Adrenal gland (tissue), 12 donors: ENCODE data around the gene WDR3. TPM values are rescaled to one million over a fixed set of nuclear protein-coding genes. Genes with fewer than 3 reads are reported as not detected.

ENCODE experiments used
- DNase-seq, 7 donors: peaks; one replicate each; pipeline ENCODE4 v3.0.0-alpha.2; 2019 to 2020
- H3K27ac ChIP-seq, 5 donors: fragments of 200-600 bp; sonication (generic) in 4 of 5; 1 replicate in 3 of 5; 2 replicates in 2 of 5; pipeline versions ENCODE4 v1.5.1 to v1.8.0; 2016 to 2020; ENCODE audit warnings: mild to moderate bottlenecking in 1 of 5
- H3K27me3 ChIP-seq: fragments of 200-600 bp; 2 replicates; pipeline ENCODE4 v1.8.0; 2021
- H3K36me3 ChIP-seq, 2 donors: fragments of 200-600 bp; replicated peaks in 1 of 2; 1 replicate in 1 of 2; 2 replicates in 1 of 2; pipeline versions ENCODE4 v1.5.1 to v1.8.0; 2018 to 2022
- H3K4me1 ChIP-seq, 2 donors: fragments of 200-600 bp; replicated peaks in 1 of 2; 1 replicate in 1 of 2; 2 replicates in 1 of 2; pipeline versions ENCODE4 v1.5.1 to v1.8.0; 2018 to 2021
- H3K4me3 ChIP-seq, 4 donors: fragments of 200-600 bp; sonication (generic) in 3 of 4; one replicate each; pipeline ENCODE4 v1.5.1; 2016 to 2018
- H3K9me3 ChIP-seq, 3 donors: fragments of 200-600 bp; sonication (generic) in 1 of 3; replicated peaks in 1 of 3; 1 replicate in 2 of 3; 2 replicates in 1 of 3; pipeline versions ENCODE4 v1.5.1 to v1.8.0; 2016 to 2021
- CTCF ChIP-seq, 6 experiments: fragments of 450-650 bp in 4 of 6; fragments of 200-600 bp in 2 of 6; sonication (generic) in 1 of 6; IDR thresholded peaks; 1 replicate in 5 of 6; 2 replicates in 1 of 6; pipeline versions ENCODE4 v1.5.1 to v1.8.0; 2016 to 2021; ENCODE audit warnings: antibody characterized with exemption in 6 of 6, mild to moderate bottlenecking in 2 of 6, moderate library complexity in 1 of 6
- POLR2A ChIP-seq, 2 donors: fragments of 450-650 bp; IDR thresholded peaks; one replicate each; pipeline ENCODE4 v1.6.1; 2017; ENCODE audit warnings: antibody characterized with exemption in 2 of 2, mild to moderate bottlenecking in 2 of 2, moderate library complexity in 1 of 2
- WGBS, 4 donors: extraction: QIAGEN DNeasy Blood & Tissue Kit in 2 of 4; methylation state at CpG; one replicate each; pipeline versions ENCODE4 v1.1.5 to v1.1.7; 2013 to 2017; 5-methylcytosine and 5-hydroxymethylcytosine counted together
- intact Hi-C, 2 donors: fragments of 100-400 bp; cut with DNase I; formaldehyde crosslinking; loops; one replicate each; pipeline versions ENCODE4 v1.14.1 to v1.15.0; 2022 to 2023
- polyA plus RNA-seq, 3 donors: library from polyadenylated mRNA; stranded (reverse); fragments of 200-250 nt in 2 of 3; fragments of 350-450 nt in 1 of 3; fragmentation: Illumina TruSeq in 1 of 3; extraction: RNeasy Lipid Tissue Mini Kit (QIAGEN cat#74804) in 1 of 3; gene quantifications; one replicate each; pipeline ENCODE4 v1.2.3, GENCODE V29; 2013 to 2014
- total RNA-seq, 9 donors: library from RNA; depleted of rRNA in 4 of 9; stranded (reverse); fragments of >200 nt in 4 of 9; fragments of 120-200 nt in 1 of 9; fragmentation: NEBNext Ultra II Directional in 1 of 9; extraction: Animal tissue kit (Norgen Biotek cat#: 25700) in 1 of 9; gene quantifications; one replicate each; pipeline versions ENCODE4 v1.1.0 to v1.2.4, GENCODE V29; 2013 to 2023
- donor health status: healthy with polysubstance abuse.
- donor health status: Bipolar disorder and iron deficiency.
- donor health status: DM: yes; HTN: yes; CAD: no.
- donor health status: DM: no; HTN: no; CAD: no.
- donor health status: DM: no; HTN: no; CAD: no.
- donor health status: DM: yes; HTN: yes; CAD: no.

The WDR3 gene
- total and polyA plus RNA-seq, 12 donors = 2.8 to 57.4 (median 27.8) TPM

GRCh38 chr1:118008011-118008410 is 78.5 kb downstream of the WDR3 start:
- Histone ChIP-seq H3K27me3 (no peaks in the 10 kb centered on the region), H3K4me3 (no peak overlapping the region), H3K4me1 (no peaks in the 10 kb centered on the region), H3K36me3 (no peaks in the 10 kb centered on the region), H3K27ac (no peak overlapping the region), H3K9me3 (no peaks in the 10 kb centered on the region)
- WGBS, 4 donors = 83 to 92% (median 90%) methylated on average over 7 of the region's 7 CpGs
- no peak for DNase-seq
- TF ChIP-seq POLR2A (IDR thresholded peaks at IDR 0.05) = no peak
- TF ChIP-seq CTCF (IDR thresholded peaks at IDR 0.05) = no peak
- intact Hi-C loops = no loop called here

GRCh38 chr1:118012515-118013124 is 83.1 kb downstream of the WDR3 start:
- Histone ChIP-seq H3K36me3 (no peaks in the 10 kb centered on the region), H3K27ac (no peak overlapping the region), H3K9me3 (no peaks in the 10 kb centered on the region), H3K27me3 (no peaks in the 10 kb centered on the region), H3K4me3 (no peak overlapping the region), H3K4me1 (no peaks in the 10 kb centered on the region)
- 80 to 86% (median 85%) methylated on average over 6 of the region's 6 CpGs for WGBS, 4 donors
- no peak for TF ChIP-seq CTCF (IDR thresholded peaks at IDR 0.05)
- no peak for TF ChIP-seq POLR2A (IDR thresholded peaks at IDR 0.05)
- DNase-seq = no peak
- intact Hi-C loops = no loop called here

GRCh38 chr1:118013336-118013735 is 83.8 kb downstream of the WDR3 start:
- Histone ChIP-seq H3K36me3 (no peaks in the 10 kb centered on the region), H3K9me3 (no peaks in the 10 kb centered on the region), H3K4me3 (no peak overlapping the region), H3K27me3 (no peaks in the 10 kb centered on the region), H3K4me1 (no peaks in the 10 kb centered on the region), H3K27ac (no peak overlapping the region)
- WGBS, 4 donors = 71 to 88% (median 79%) methylated on average over 6 of the region's 6 CpGs
- DNase-seq = no peak
- intact Hi-C loops = no loop called here
- no peak for TF ChIP-seq CTCF (IDR thresholded peaks at IDR 0.05)
- no peak for TF ChIP-seq POLR2A (IDR thresholded peaks at IDR 0.05)

- intact Hi-C loops = no loop called here
- Histone ChIP-seq H3K4me3 (no peak overlapping the region), H3K36me3 (no peaks in the 10 kb centered on the region), H3K27me3 (no peaks in the 10 kb centered on the region), H3K4me1 (no peaks in the 10 kb centered on the region), H3K9me3 (no peaks in the 10 kb centered on the region), H3K27ac (no peak overlapping the region)
- TF ChIP-seq CTCF (IDR thresholded peaks at IDR 0.05) = no peak
- no peak for TF ChIP-seq POLR2A (IDR thresholded peaks at IDR 0.05)
- no peak for DNase-seq
Observed at GRCh38 chr1:118013938-118014337, 84.4 kb downstream of the WDR3 start.

Other genes starting within 250 kb of the WDR3 start
- 10 to 100 TPM; 11.0 to 34.2 (median 25.8) TPM for gene GDAP2, start 118 bp upstream of the WDR3 start, total RNA-seq
- 10 to 100 TPM in 1 of 3 donors, 1 to 10 TPM in 2; 2.2 to 14.5 (median 3.5) TPM for gene GDAP2, start 118 bp upstream of the WDR3 start, polyA plus RNA-seq